ENCODE measurements around the gene DTX1.

The DTX1 gene

DNA sequence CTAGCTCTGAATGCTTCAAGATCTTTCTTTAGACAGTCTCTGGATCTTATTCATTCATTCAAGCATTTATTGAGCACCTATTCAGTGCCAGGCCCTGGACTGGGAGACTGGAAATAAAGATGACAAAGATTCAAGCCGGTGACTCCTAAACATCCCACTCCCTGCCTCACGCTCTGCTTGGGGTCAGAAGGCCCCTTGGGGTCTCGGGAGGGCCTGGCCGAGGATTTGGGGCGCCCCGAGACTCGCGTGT is 224 bp upstream of the DTX1 start:
- no peak for DNase-seq

DNA sequence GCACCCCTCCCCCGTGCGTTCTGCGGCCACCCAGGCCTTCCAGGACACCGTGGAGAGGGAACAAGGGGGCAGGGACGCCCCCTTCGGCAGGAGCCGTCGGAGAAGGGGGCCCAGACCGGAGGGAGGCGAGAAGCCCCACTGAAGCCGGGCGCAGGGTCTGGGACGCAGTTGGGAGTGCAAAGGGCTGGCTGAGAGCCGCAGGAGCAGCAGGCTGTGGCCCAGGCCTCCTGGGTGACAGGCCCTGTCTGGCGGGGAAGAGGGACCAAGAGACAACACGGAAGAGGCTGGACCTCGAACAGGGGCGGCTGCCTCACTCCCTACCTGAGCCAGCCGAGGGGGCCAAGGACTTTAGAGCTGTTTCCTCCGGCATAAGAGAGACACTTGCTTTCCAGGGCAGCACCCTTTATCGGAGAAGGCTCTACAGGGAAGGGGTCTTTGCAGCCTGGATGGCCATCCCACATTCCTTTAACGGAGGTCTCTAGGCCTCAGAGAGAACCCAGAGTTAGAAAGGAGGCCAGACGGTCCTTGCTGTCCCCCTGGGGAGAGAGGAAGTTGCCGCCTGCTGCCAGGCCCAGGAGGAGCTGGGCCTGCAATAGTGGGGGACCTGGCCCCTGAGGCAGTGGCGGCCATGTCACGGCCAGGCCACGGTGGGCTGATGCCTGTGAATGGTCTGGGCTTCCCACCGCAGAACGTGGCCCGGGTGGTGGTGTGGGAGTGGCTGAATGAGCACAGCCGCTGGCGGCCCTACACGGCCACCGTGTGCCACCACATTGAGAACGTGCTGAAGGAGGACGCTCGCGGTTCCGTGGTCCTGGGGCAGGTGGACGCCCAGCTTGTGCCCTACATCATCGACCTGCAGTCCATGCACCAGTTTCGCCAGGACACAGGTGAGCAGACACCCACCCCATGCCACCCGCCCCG is 1.3 kb downstream of the DTX1 start:
- DNase-seq, result no peak

DNA sequence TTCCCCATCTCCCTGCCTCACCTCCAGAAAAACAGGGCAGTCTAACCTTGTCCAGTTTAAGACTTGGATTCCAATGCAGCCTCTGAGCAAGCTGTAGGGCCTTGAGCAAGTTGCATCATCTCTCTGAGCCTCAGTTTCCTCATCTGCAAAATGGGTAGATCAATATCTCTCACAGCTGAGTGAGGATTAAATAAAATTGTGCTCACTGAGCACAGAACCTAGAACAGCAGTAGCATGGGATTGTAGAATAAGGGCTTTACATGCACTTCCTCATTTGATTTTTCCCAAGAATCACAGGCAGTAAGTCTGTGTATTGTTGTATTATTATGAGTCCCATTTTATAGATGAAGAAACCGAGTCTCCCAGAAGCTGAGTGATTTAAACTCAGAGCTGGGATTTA is 2.0 kb downstream of the DTX1 start:
- DNase-seq, result no peak

DNA sequence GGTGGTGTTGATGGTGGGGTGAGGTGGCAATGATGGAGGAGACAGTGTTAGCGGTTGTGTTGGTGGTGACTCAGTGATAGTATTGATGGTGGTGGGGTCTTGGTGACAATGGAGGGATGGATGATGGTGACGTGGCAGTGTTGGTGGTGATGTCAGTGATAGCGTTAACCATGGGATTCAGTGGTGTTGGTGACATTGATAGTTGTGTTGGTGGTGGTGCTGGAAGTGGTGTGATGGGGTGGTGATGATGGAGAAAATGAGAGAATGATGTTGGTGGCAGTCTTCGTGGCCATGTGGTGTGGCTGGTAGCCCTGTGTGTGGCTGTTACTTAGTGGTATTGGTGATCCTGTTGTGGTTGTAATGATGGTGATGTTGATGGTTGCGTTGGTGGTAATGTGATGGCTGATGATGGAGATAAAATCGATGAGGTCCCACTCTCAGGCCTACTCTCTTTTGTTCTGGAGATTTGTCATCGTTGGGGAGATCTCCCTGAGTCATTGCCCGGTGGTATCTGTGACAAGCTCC is 2.6 kb downstream of the DTX1 start:
- no peak for DNase-seq

DNA sequence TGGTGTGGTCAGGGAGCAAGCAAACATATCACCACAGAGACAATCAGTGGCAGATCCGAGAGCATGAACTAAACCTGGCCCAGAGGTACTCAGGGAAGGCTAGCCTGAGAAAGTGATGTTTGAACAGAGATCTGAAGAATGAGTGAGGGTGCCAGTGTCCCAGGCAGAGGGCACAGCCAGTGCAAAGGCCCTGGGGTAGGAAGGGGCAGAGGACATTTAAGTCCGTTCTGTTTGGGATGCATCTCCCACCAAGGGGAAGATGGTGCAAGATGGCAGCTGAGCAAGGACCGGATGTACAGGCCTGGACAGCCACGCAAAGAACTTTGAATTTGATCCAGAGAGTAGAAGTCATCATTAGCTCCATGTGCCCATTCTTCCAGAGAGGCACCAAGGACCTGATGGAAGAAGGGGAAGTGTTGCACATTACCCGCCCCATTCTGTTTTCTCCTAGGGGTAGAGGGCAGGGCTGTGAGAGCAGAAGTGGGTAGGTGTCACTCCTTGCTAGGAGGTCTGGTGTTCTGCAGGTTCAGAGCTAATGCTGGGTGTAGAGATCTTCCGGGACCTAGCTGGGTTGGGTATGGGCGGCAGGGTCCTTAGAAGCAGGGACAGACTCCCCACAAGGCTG is 3.9 kb downstream of the DTX1 start:
- no peak for DNase-seq

DNA sequence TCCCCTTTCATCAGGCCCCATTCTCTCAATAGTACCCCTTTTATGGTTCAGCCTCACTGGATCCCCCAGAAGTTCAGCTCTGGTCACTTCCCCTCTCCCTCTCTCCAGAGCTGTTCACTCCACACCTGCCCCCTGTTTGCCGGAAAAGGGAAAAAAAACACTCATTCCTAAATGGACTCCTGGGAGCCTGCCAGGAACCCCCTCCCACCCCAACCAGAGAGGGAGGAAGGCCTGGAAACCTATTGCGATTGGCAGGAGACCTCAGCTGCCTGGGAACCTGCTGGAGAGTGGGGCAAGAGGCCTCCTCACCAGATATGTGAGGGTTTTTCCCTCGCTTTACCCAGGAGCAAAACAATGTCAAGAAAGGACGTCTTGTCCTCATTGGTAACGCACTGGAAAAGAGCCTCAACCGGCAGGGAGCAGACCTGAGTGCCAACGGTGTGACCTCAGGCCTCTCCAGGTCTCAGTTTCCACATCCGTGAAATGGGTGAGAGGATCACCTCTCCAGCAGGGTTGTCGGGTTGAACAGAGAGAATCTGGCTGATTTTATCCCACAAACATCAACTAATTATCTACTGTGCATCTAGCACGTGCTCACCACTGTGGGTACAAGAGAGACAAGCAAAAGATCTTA is 4.6 kb downstream of the DTX1 start:
- DNase-seq, result peak; percentile 37

DNA sequence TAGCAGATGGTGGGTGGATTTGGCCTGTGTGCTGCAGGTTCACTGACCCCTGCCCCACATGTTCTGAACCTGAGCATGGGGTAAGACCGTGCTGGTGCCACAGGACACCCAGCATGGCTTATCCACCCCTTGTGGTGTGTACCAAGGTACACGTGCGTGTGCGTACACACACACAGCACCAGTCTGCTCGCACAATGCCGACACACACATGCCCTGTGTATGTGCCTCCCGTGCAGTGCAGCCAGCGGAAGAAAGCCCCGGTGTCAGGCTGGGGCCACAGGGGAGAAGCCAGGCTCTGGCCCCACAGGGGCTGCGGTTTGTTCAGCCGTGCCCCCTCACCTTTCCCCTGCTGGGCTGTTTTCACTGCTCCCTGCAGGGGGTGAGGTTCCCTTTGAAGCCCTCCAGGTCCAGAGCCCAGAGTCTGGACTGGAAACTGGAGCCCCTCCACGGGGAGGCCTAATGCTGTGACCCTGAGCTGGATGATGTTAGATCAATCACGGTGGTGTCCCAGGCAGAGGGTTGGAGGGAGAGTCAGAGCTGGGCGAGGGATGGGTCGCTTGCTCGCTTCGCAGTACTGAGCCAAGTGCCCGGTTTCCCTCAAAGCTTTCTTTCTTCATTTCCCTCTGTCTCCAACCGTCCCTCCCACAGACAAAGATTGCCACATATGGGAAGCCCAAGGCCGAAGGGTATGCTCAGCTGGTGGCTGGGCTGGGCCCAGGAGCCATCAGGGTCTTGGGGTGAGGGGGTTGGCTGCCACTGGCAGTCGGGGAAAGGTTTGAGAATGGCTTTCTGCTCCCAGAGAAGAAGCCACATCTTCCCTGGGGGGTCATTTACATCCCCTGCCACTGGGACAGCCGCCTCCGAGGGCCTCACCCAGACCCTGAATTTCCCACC is 6.2 kb downstream of the DTX1 start:
- DNase-seq, result no peak

DNA sequence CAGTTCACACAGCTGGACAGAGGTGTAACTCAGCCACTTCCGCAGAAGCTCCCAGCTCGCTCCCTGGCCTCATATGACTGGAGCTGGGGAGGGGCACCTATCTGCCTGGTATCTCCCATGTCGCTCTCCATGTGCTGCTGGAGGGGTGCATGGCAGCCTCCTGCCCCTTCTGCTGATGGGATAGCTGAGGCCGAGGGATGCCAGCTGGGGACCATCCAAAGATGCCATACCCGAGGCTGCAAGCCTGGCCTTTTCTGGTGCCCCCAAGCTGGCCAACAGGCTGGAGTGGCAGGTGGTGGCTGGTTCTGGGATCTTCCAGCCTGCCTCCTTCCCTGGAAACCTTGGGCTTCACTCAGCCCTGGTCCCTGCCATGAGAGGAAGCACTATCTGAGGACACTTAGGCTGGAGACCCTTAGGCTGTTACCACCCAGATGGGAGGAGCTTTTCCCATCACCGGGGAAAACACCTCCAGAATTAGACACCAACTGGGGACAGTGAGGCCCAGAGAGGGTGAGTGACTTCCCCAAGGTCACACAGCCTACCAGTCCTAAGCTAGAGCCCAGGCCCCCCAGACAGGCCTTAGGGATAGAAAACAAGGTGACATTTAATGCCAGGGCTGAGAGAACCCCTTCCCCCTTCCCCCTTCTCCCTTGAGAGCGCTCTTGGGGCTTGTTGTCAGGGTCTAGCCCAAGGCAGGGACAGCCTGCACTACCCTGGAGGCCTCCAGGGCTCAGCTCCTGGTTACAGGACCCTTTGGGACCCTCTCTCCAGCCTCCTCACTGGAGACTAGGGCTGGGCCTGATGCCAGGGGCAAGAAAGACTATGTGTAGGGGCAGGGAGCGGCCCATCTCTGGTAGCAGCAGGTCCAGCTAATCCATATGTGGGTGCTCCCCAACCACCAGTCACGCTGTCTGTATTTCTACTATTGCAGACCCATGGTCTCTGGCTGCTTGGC is 7.1 kb downstream of the DTX1 start:
- DNase-seq, result no peak

DNA sequence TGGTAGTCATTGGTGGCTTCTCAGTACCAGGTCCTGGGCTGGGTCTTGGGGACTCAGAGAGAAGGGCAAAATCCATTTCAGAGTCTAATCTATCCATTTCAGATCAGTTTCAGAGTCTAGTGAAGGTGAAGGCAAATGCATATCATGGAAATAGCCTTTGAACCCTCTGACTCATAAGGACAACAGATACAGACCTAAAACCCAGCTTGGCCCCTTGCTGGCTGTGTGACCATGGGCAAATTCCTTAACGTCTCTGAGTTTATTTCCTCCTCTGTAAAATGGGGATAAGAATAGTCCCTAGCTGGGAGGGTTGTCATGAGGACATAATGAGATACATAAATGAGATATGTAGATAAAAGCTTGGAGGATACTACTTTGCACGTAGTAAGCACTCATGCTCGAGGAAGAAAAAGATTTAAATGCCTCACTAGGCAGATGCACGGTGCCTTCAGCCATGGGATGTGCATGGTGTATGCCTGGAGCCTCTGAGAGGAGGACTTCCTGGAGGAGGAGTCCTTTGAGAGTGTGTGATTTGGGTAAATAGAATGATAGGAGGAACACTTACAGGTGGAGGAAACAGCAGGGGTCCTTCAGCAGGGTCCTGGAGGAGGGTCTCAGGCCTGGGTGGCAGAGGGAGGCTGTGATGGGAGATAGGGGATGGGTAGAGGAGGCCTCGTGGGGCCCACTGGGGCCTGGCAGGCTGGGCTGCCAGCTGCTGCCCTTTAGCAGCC is 8.0 kb downstream of the DTX1 start:
- peak; percentile 26 for DNase-seq

DNA sequence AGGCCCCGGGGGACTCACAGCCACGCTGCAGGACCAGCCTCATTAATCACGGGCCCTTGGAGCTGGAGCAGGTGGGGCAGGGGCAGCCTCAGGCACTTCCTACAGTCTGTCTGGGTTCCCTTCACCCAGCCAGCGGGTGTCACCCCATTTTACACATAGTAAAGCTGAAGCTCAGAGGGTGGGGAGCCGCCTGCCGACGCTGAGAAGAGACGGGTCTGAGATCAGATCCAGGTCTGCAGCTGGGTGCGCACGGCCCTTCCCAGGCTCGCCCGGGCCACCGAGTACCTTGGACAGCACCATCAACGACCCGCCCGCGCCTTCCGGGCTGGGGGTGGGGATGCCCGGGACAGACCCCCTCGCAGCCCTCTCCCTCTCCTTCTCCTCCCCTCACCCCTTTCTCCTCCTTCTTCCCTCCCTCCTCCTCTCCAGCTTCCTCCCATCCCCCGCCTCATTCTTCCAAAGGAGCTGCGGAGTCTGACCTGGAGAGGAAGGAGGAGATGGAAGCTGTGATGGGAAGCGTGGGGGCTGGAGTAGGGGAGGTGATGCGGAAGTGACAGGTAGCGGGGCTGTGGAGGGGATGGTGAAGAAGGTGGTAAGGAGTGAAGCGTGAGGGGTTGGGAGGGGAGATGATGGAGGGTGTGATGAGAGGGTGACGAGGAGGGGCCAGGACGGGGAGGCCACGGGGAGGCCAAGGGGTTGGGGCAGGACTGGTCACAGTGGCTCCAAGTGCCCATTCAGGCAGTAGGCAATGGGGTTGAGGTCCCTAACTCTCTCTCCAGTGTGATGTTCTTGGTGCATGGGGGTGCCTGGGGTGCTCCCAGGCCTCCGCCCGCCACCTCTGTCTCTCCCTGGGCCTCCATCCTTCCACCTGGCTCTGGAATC is 8.8 kb downstream of the DTX1 start:
- DNase-seq, result no peak

DNA sequence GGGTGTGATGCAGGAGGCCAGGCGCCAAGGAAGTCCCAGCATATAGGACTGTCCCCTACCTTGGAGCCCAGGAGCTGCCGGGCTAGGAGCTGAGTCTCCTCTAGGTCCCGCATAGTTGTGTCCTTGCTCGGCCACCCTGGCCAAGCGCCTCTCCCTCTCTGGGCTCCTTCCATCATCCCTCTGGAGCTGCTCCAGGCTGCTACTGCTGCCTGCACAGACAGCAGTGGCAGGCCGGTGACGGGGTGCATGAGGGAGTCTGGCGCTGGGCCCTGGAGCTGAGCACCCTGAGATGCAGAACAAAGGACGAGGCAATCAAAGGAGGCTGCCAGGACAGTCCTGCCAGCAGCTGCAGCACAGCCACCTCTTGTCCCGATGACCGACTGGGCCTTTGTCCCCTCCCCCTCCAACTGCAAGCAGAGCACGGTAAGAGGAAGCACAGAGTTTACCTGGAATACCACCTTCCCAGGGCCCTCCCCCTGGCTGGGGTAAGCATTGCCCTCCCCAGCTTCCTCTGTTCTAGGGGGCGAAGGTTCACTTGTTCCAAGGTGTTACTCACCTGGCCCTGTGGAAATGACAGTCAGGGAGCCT is 10.4 kb downstream of the DTX1 start:
- DNase-seq, result peak; percentile 48

DNA sequence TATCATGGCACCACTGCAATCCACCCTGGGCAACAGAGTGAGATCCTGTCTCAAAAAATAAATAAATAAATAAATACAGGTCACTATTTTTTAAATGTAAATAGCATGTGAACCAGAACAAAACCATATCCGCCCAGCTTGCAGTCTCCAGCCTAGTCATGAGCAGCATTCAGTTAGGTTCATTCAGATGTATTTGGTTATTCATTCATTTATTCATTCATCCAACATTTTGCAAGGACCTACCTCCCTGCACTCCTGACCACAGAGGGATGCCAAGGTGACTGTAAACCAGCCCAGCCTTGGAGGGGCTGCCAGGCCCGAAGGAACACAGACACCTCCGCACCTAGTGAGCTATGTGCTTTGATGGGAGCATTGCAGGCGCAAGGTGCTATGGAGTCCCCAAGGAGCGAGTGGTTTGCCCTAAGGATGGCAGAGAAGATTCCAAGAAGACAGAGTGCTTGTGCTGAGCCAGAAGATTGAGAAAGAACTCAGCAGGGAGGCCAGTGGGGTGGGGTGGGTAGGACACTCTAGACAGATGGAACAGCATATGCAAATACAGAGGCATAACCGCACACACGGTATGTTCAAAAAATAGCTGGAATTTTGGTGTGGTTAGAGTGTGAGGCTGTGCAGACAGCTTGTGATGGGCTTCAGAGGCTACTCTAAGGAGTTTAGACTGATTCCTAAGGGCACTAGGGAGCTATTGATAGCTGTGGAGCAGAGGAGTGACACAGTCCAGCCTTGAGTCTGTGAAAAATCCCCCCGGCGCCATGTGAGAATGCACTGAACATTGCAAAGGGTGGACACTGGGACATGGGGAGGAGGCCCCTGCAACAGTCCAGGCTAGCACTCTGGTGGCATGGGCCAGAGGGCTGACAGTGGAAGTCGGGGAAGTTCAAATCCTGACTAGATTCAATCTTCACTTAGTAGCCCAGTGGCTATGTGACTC is 11.7 kb downstream of the DTX1 start:
- no peak for DNase-seq

DNA sequence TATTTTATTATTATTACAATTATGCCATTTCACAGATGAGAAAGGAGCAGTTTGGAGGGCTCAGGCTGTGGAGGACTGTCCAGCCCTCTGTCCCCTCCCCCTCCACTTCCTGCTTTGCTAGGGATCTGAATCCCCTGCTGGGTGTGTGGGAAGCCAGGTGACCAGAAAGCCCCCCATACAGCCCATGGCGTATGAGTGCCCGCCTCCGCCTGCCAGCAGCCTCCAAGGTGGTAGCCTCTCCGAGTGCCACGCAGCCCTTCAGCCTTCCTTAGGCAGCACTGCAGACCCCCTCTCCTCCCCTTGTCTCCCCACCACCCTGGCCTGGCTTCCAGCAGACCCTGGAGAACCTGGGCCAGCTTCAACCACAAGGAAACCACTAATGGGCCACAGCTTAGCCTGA is 12.6 kb downstream of the DTX1 start:
- DNase-seq, result no peak

DNA sequence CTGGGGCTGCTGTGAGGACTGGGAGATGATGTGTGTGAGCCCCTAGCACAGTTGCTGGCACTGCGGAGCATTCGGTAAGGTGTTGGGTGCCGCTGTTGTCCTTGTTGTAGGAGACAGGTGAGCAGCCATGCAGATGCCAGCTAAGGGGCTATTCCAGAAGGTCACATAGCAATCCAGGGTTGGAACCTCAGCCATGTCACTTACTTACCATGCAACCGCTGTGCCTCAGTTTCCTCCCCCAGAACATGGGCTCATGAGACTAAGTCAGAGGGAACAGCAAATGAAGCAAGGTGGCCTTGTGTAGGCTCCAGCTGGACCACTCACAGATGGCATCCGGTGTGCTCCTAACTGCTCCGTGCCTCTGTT is 13.2 kb downstream of the DTX1 start:
- no peak for DNase-seq

DNA sequence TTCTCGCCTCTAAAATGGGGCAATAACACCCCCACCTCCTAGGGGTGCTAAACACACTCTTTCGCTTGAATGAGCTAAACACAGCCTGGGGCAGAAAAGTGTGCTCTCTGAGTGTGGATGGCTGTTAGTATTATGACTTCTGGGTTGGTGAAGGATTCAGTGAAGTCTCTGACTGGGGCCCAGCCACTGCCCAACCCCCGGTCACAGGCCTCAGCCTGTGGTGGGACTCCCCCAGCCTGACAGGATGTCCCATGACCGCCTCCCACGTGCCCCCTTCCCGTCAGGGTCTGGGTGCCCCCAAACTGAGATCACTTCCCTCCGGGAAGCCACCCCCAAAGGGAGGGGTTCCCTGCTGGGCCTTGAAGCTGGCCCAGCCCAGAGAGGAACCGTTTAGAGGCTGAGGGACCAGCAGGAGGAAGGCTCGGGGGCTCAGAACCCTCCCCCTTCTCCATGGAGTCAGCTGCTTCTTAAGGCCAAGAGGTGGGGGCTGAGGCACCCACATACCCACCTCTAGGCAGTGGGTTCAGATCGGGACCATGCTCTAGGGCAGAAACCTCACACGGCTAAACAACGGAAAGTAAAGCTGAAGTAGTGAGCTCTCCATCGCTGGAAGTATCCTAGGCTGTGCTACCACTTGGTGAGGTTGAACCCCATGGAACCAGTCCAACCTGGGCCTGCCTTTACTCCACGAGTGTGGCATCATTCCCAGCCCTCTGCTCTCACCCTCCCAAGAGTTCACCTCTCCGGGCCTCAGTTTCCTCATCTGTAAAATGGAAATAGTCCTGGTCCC is 13.8 kb downstream of the DTX1 start:
- DNase-seq, result no peak

DNA sequence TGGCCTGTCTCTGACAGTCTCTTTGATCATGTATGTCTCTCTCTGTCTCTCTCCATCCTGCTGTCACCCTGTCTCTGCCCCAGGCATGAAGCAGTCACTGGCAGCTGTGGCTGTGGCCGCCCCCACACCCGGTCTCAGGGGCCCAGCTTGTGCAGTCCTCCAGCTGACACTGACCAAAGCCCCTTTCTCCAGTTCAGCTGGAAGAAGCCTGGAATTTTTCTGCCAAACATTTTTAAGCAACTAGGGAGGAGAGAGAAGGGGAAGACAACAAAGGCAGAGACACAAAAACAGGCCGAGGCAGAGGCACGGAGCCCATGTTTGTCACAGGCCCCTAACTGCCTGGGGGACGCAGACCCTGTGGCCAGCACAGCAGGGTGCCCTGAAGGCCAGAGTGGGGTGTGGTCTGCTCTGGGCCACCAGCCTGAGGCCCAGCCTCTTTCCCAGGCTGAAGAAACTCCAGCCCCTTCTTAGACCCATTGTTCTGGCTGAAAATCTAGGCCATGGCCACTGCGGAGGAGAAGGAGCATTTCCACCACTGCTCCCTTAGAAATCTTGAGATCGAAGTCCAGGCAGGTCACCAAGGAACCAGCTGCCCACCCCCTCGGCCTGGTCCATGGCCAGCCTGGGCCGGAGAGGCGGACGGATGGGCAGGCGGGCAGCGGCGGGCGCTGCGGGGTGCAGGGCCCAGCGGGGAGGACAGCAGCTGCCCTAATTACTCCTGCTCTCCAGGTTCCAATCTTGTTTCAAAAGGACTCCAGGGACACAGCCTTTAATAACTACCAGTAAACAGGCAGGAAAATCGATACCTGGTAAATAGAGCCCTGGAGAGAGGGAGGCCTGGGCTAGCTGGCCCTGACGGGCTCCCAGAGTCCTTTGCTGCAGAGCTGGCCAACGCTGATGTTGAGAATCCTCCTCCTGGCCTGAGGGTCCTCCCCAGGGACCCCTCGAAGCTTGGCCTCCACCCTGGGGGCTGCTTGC is 14.9 kb downstream of the DTX1 start:
- peak; percentile 77 for DNase-seq
